Stomach (tissue), 9 donors: ENCODE data around the gene STPG4. TPM values are rescaled to one million over a fixed set of nuclear protein-coding genes. Genes with fewer than 3 reads are reported as not detected.

ENCODE experiments used
- DNase-seq, 2 donors: peaks; one replicate each; pipeline versions ENCODE4 v3.0.0 to v3.0.0-alpha.2; 2013 to 2019
- H3K27ac ChIP-seq, 5 donors: fragments of 200-600 bp in 4 of 5; sonication (generic) in 4 of 5; one replicate each; pipeline ENCODE4 v1.5.1; 2013 to 2019; ENCODE audit warnings: mild to moderate bottlenecking in 1 of 5, moderate library complexity in 1 of 5
- H3K27me3 ChIP-seq, 3 donors: fragments of 200-600 bp; sonication (generic); one replicate each; pipeline ENCODE4 v1.5.1; 2017 to 2019; ENCODE audit warnings: mixed run types in 1 of 3
- H3K36me3 ChIP-seq, 4 donors: fragments of 200-600 bp; sonication (generic); 1 replicate in 3 of 4; 2 replicates in 1 of 4; pipeline ENCODE4 v1.5.1; 2016 to 2019
- H3K4me1 ChIP-seq, 4 donors: fragments of 200-600 bp; sonication (generic); one replicate each; pipeline ENCODE4 v1.5.1; 2016 to 2019
- H3K4me3 ChIP-seq, 4 donors: fragments of 200-600 bp; sonication (generic) in 3 of 4; one replicate each; pipeline ENCODE4 v1.5.1; 2016 to 2019; ENCODE audit warnings: mild to moderate bottlenecking in 1 of 4
- H3K9me3 ChIP-seq, 4 donors: fragments of 200-600 bp; sonication (generic); one replicate each; pipeline ENCODE4 v1.5.1; 2016 to 2019
- EP300 ChIP-seq: sonication (generic); formaldehyde crosslinking; IDR thresholded peaks from one replicate; pipeline ENCODE4 v1.6.1; 2017; ENCODE audit warnings: antibody characterized with exemption
- POLR2A ChIP-seq, 4 donors: fragments of 450-650 bp; IDR thresholded peaks; one replicate each; pipeline ENCODE4 v1.6.1; 2016; ENCODE audit warnings: antibody characterized with exemption in 4 of 4, control low read depth in 2 of 4, mild to moderate bottlenecking in 1 of 4, moderate library complexity in 1 of 4
- POLR2AphosphoS5 ChIP-seq, 3 donors: sonication (generic); formaldehyde crosslinking; IDR thresholded peaks; one replicate each; pipeline ENCODE4 v1.6.1; 2016; ENCODE audit warnings: antibody characterized with exemption in 3 of 3
- WGBS, 5 donors: extraction: QIAGEN DNeasy Blood & Tissue Kit in 3 of 5; methylation state at CpG; one replicate each; pipeline versions ENCODE4 v1.1.5 to v1.1.7; 2013 to 2018; 5-methylcytosine and 5-hydroxymethylcytosine counted together
- intact Hi-C: fragments of 100-400 bp; cut with DNase I; formaldehyde crosslinking; loops from one replicate; pipeline ENCODE4 v1.15.1; 2023; ENCODE audit warnings: low total_unique reads
- polyA plus RNA-seq, 3 donors: library from polyadenylated mRNA; stranded (reverse); fragments of 200-250 nt; gene quantifications; one replicate each; pipeline ENCODE4 v1.2.3, GENCODE V29; 2013
- total RNA-seq, 5 donors: library from RNA; depleted of rRNA; stranded (reverse); fragments of >200 nt; gene quantifications; one replicate each; pipeline versions ENCODE4 v1.1.0 to v1.2.3, GENCODE V29; 2014 to 2016
- TF ChIP-seq, protein P1 (sequence below), 7 experiments: fragments of 450-650 bp in 4 of 7; fragments of 200-600 bp in 3 of 7; sonication (generic) in 3 of 7; IDR thresholded peaks; one replicate each; pipeline ENCODE4 v1.5.1; 2016 to 2019; ENCODE audit warnings: antibody characterized with exemption in 7 of 7, control low read depth in 2 of 7, mild to moderate bottlenecking in 1 of 7
- donor health status: healthy with polysubstance abuse.
- donor health status: Bipolar disorder and iron deficiency.
- donor health status: healthy.

STPG4 gene
- total and polyA plus RNA-seq, 8 donors = not detected

DNA sequence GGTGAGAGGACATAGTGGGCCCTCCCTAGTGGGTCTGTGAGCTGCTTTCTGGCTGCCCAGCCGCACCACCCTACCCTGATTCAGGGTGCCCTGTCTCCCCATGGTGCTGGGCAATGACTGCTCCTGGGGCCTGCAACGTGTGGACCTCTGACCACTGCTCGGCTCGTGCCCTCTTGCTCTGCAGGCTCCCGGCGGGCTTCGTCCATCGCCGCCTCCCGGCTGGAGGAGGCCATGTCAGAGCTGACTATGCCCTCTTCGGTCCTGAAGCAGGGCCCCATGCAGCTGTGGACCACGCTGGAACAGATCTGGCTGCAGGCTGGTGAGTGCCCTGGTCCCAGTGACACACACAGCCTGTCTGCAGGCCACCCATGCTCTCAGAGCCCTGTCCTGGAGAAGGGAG is 103.5 kb downstream of the STPG4 start:
- intact Hi-C loops = no loop called here
- no peak for DNase-seq
- H3K27ac ChIP-seq = no peak overlapping the region
- peaks cover 8 to 69% (median 65%) of the 10 kb centered on the region in 4 donors for H3K36me3 ChIP-seq
- H3K9me3 ChIP-seq = no peaks in the 10 kb centered on the region
- WGBS, 5 donors = 90 to 100% (median 97%) methylated on average over 1 to 12 of the region's 12 CpGs
- no peaks in the 10 kb centered on the region for H3K27me3 ChIP-seq
- H3K4me1 ChIP-seq = peaks cover 10 to 19% (median 14%) of the 10 kb centered on the region in 4 donors
- H3K4me3 ChIP-seq = no peak overlapping the region
- no peak for TF ChIP-seq EP300
- TF ChIP-seq, protein P1, sequence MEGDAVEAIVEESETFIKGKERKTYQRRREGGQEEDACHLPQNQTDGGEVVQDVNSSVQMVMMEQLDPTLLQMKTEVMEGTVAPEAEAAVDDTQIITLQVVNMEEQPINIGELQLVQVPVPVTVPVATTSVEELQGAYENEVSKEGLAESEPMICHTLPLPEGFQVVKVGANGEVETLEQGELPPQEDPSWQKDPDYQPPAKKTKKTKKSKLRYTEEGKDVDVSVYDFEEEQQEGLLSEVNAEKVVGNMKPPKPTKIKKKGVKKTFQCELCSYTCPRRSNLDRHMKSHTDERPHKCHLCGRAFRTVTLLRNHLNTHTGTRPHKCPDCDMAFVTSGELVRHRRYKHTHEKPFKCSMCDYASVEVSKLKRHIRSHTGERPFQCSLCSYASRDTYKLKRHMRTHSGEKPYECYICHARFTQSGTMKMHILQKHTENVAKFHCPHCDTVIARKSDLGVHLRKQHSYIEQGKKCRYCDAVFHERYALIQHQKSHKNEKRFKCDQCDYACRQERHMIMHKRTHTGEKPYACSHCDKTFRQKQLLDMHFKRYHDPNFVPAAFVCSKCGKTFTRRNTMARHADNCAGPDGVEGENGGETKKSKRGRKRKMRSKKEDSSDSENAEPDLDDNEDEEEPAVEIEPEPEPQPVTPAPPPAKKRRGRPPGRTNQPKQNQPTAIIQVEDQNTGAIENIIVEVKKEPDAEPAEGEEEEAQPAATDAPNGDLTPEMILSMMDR (IDR thresholded peaks at IDR 0.05) = no peak
- no peak for TF ChIP-seq POLR2AphosphoS5 (IDR thresholded peaks at IDR 0.05)
- TF ChIP-seq POLR2A (IDR thresholded peaks at IDR 0.05) = no peak

DNA sequence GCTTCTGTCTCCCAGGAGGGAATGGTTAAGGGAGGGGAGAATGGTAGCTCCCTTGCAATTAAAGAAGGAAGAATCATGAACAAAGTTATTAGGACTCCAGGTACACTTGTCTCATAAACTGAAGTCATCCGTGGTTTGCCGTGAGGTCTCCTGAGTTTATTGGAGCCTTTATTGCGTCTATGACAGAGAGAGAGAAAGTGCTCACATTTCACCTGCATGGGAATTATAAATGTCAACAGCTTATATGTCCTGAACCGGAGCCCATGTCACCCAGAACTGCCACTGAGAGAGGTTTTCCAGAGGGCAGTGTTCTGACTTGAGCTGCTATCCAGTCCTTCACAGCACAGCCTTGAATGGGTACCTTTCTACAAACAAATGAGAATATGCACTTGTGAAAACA is 104.3 kb downstream of the STPG4 start:
- intact Hi-C loops = no loop called here
- peak overlapping the region in 1 of 5 donors; percentile 50 for H3K27ac ChIP-seq
- no peak for DNase-seq
- H3K27me3 ChIP-seq = no peaks in the 10 kb centered on the region
- H3K36me3 ChIP-seq = peaks cover 8 to 77% (median 73%) of the 10 kb centered on the region in 4 donors
- H3K4me1 ChIP-seq = peaks cover 2 to 11% (median 6%) of the 10 kb centered on the region in 4 donors
- H3K9me3 ChIP-seq = no peaks in the 10 kb centered on the region
- H3K4me3 ChIP-seq = no peak overlapping the region
- no peak for TF ChIP-seq POLR2A (IDR thresholded peaks at IDR 0.05)
- TF ChIP-seq EP300 = no peak
- TF ChIP-seq, protein P1 (IDR thresholded peaks at IDR 0.05) = no peak
- 77 to 92% (median 89%) methylated on average over 4 of the region's 4 CpGs for WGBS, 5 donors

DNA sequence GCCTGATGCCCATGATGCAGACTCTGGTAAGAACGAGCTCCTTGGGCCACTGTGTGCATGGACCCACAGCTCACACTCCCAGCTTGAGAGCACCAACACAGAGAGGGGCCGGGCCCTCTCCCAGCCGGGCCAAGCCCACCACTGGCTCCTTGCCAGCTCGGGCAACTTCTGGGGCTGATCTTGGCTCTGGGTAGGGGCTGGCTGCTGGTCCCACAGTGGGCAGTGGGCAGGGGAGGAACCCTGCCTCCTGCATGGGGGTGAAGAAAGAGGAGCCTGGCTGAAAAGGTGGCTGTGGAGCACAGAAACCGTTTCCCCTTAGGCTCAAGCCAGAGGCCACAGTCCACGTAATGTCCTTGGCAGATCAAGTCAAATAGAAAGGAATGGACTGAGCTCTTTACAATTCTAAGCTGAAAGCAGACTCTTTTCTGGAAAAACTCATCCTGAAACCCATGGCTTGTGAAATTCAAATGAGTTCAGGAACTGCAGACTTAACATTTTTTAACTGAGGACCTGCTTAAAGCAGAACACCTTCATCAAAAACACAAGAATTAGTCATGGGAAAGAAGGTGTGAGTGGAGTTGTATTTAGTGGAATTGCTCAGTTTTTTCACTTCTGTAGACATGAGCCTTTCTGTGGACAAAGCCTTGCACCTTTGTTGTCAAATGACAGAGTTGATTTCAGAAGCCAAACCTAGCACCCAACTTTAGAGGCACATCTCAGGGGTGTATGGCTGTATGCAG is 104.9 kb downstream of the STPG4 start:
- H3K4me1 ChIP-seq = peaks cover 0 to 5% (median under 1%) of the 10 kb centered on the region in 4 donors
- intact Hi-C loops = no loop called here
- WGBS, 5 donors = 89 to 100% (median 91%) methylated on average over 4 to 6 of the region's 6 CpGs
- no peak for DNase-seq
- peaks cover 8 to 80% (median 77%) of the 10 kb centered on the region in 4 donors for H3K36me3 ChIP-seq
- TF ChIP-seq POLR2A (IDR thresholded peaks at IDR 0.05) (no peak), EP300 (no peak), POLR2AphosphoS5 (IDR thresholded peaks at IDR 0.05) (no peak)
- TF ChIP-seq, protein P1 (IDR thresholded peaks at IDR 0.05) = no peak
- H3K27ac ChIP-seq = peak overlapping the region in 2 of 5 donors; percentile 8 to 50
- no peak overlapping the region for H3K4me3 ChIP-seq
- H3K9me3 ChIP-seq = no peaks in the 10 kb centered on the region
- no peaks in the 10 kb centered on the region for H3K27me3 ChIP-seq

DNA sequence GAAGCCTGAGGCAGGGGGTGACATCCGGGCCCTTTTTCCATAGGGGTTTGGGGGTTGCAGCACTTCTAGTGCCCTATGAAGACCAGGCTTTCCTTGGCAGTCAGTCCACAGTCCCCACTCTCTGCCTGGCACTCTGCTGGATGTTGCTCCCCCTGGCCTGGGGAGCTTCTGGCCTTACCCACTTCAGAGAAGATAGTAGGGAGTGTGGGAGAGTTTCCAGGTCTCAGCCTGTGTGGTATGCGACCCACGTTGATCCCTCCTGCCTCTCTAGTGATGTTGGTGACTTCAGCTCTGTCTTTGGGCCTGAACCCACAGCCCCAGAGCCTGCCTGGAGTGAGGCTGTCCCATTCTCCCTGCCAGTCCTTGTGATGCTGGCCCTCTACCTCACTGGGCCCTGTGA is 105.6 kb downstream of the STPG4 start:
- Histone ChIP-seq H3K27ac (peak overlapping the region in 2 of 5 donors; percentile 8 to 50), H3K4me1 (no peaks in the 10 kb centered on the region), H3K4me3 (no peak overlapping the region), H3K27me3 (no peaks in the 10 kb centered on the region), H3K36me3 (peaks cover 8 to 87% (median 82%) of the 10 kb centered on the region in 4 donors), H3K9me3 (no peaks in the 10 kb centered on the region)
- 79 to 85% (median 84%) methylated on average over 3 of the region's 3 CpGs for WGBS, 5 donors
- no peak for TF ChIP-seq EP300
- no peak for TF ChIP-seq POLR2A (IDR thresholded peaks at IDR 0.05)
- TF ChIP-seq POLR2AphosphoS5 (IDR thresholded peaks at IDR 0.05) = no peak
- TF ChIP-seq, protein P1 (IDR thresholded peaks at IDR 0.05) = no peak
- DNase-seq = no peak
- intact Hi-C loops = no loop called here
